IMR-90 (cell line): Measurements from ENCODE around the gene SHC2. TPM values are rescaled to one million over a fixed set of nuclear protein-coding genes. Genes with fewer than 3 reads are reported as not detected.

Source experiments
- ATAC-seq: fragments of 200-7000 bp; cut with Tn5 transposase; 2 replicates; pipeline ENCODE4 v1.9.1; 2020; ENCODE audit warnings: low read depth, mild to moderate bottlenecking, moderate library complexity
- BruUV-seq: library from RNA; stranded (reverse); fragments of 400-500 nt; replicated peaks from 2 replicates; lab custom pipeline; 2021; lab: Mats Ljungman, UMichigan
- CTCF ChIA-PET: fragments of 300-600 bp; formaldehyde crosslinking; extraction: SDS; loops from one replicate; lab custom pipeline; 2021; ENCODE audit warnings: antibody characterized with exemption; lab: Yijun Ruan, JAX
- POLR2A ChIA-PET: fragments of 300-600 bp; sonication (Branson Sonifier 250); formaldehyde crosslinking; loops from one replicate; lab custom pipeline; 2022; ENCODE audit warnings: antibody characterized with exemption; ENCODE audit not compliant: unreplicated experiment; lab: Charles Lee
- DNase-seq: peaks from one replicate; pipeline ENCODE4 v3.0.0; 2013
- H2AFZ ChIP-seq: replicated peaks from 2 replicates; pipeline ENCODE3; 2013; ENCODE audit warnings: low read length, mild to moderate bottlenecking; ENCODE audit not compliant: poor library complexity
- H2AK5ac ChIP-seq: 2 replicates; pipeline ENCODE4 v1.6.1; 2013; ENCODE audit warnings: low read depth, low read length, inconsistent platforms
- H2AK9ac ChIP-seq: replicated peaks from 2 replicates; pipeline ENCODE3; 2013; ENCODE audit warnings: mild to moderate bottlenecking, low read depth, low read length, moderate library complexity; ENCODE audit not compliant: poor library complexity
- H2BK120ac ChIP-seq: 2 replicates; pipeline ENCODE4 v1.6.1; 2013; ENCODE audit warnings: low read depth, low read length, inconsistent platforms
- H2BK15ac ChIP-seq: 3 replicates; pipeline ENCODE4 v1.6.1; 2013; ENCODE audit warnings: low read depth, low read length, inconsistent platforms
- H2BK20ac ChIP-seq: 2 replicates; pipeline ENCODE4 v1.6.1; 2013; ENCODE audit warnings: low read depth, mild to moderate bottlenecking, inconsistent platforms, low read length, moderate library complexity
- H2BK5ac ChIP-seq: 2 replicates; pipeline ENCODE4 v1.6.1; 2013; ENCODE audit warnings: mild to moderate bottlenecking, low read depth, low read length, inconsistent platforms; ENCODE audit not compliant: poor library complexity, severe bottlenecking
- H3K14ac ChIP-seq: replicated peaks from 2 replicates; pipeline ENCODE4 v1.6.1; 2013; ENCODE audit warnings: low read depth, low read length, inconsistent platforms
- H3K18ac ChIP-seq: 2 replicates; pipeline ENCODE4 v1.6.1; 2013; ENCODE audit warnings: low read depth, low read length, control low read depth
- H3K23ac ChIP-seq: 2 replicates; pipeline ENCODE4 v1.6.1; 2013; ENCODE audit warnings: low read depth, low read length, inconsistent platforms
- H3K27ac ChIP-seq: 2 replicates; pipeline ENCODE4 v1.5.1; 2013; ENCODE audit warnings: mild to moderate bottlenecking, control low read depth, low read length; ENCODE audit not compliant: insufficient read depth
- H3K27me3 ChIP-seq: 2 replicates; pipeline ENCODE4 v1.6.1; 2013; ENCODE audit warnings: low read length; ENCODE audit not compliant: control insufficient read depth, insufficient read depth
- H3K36me3 ChIP-seq: 2 replicates; pipeline ENCODE4 v1.6.1; 2013; ENCODE audit warnings: low read length, mixed read lengths; ENCODE audit not compliant: control insufficient read depth, insufficient read depth
- H3K4ac ChIP-seq: 2 replicates; pipeline ENCODE4 v1.6.1; 2013; ENCODE audit warnings: low read depth, low read length, inconsistent platforms
- H3K4me1 ChIP-seq: 2 replicates; pipeline ENCODE4 v1.6.1; 2013; ENCODE audit warnings: low read length, mixed read lengths; ENCODE audit not compliant: control insufficient read depth, insufficient read depth
- H3K4me2 ChIP-seq: 2 replicates; pipeline ENCODE4 v1.6.1; 2013; ENCODE audit warnings: low read depth, mild to moderate bottlenecking, control low read depth, low read length, moderate library complexity
- H3K4me3 ChIP-seq: 2 replicates; pipeline ENCODE4 v1.5.1; 2013; ENCODE audit warnings: low read depth, mild to moderate bottlenecking, control low read depth, low read length, moderate library complexity; ENCODE audit not compliant: insufficient read depth
- H3K56ac ChIP-seq: 2 replicates; pipeline ENCODE4 v1.6.1; 2013; ENCODE audit warnings: low read length, inconsistent platforms; ENCODE audit not compliant: insufficient read depth; ENCODE audit errors: extremely low read depth
- H3K79me1 ChIP-seq, 2 experiments: 2 replicates each; pipeline ENCODE4 v1.6.1; 2013; ENCODE audit warnings: low read length in 2 of 2, inconsistent platforms in 1 of 2, low read depth in 1 of 2
- H3K9ac ChIP-seq: 2 replicates; pipeline ENCODE4 v1.6.1; 2013; ENCODE audit warnings: low read depth, low read length, control low read depth
- H3K9me1 ChIP-seq: 2 replicates; pipeline ENCODE4 v1.6.1; 2013; ENCODE audit warnings: low read length, inconsistent platforms; ENCODE audit not compliant: insufficient read depth
- H3K9me3 ChIP-seq: 2 replicates; pipeline ENCODE4 v1.6.1; 2013; ENCODE audit warnings: low read length; ENCODE audit not compliant: control insufficient read depth, insufficient read depth
- H4K20me1 ChIP-seq: 2 replicates; pipeline ENCODE4 v1.6.1; 2013; ENCODE audit warnings: low read length, inconsistent platforms; ENCODE audit not compliant: insufficient read depth
- H4K5ac ChIP-seq: 2 replicates; pipeline ENCODE4 v1.6.1; 2013; ENCODE audit warnings: mild to moderate bottlenecking, low read depth, low read length, control low read depth
- H4K8ac ChIP-seq, 2 experiments: 2 replicates each; pipeline ENCODE4 v1.6.1; 2013; ENCODE audit warnings: low read depth in 2 of 2, low read length in 2 of 2, control low read depth in 1 of 2, inconsistent platforms in 1 of 2
- H4K91ac ChIP-seq: 2 replicates; pipeline ENCODE4 v1.6.1; 2013; ENCODE audit warnings: low read depth, low read length, inconsistent platforms; ENCODE audit not compliant: insufficient read depth
- BHLHE40 ChIP-seq: fragments of 150-350 bp; IDR thresholded peaks from 2 replicates; pipeline ENCODE4 v1.6.1; 2016; ENCODE audit warnings: mild to moderate bottlenecking, low read depth, low read length
- MAZ ChIP-seq: IDR thresholded peaks from 2 replicates; pipeline ENCODE4 v1.6.1; 2012; ENCODE audit warnings: low read depth, mild to moderate bottlenecking, low read length, improper control_type of control experiment, moderate library complexity, borderline replicate concordance
- MXI1 ChIP-seq: IDR thresholded peaks from 2 replicates; pipeline ENCODE4 v1.6.1; 2012; ENCODE audit warnings: low read depth, mild to moderate bottlenecking, low read length, moderate library complexity, borderline replicate concordance
- WGBS, 2 experiments: methylation state at CpG; one replicate each; pipeline versions ENCODE4 v1.1.5 to v1.1.7; 2013; ENCODE audit warnings: missing lambda C conversion rate in 2 of 2; ENCODE audit not compliant: insufficient read length in 1 of 2; ENCODE audit errors: extremely low coverage in 2 of 2; 5-methylcytosine and 5-hydroxymethylcytosine counted together
- dilution Hi-C: fragments of 300-500 bp; cut with HindIII; formaldehyde crosslinking; loops from one replicate; pipeline ENCODE4 v1.14.3; 2018; ENCODE audit warnings: low sequenced_read_pairs; ENCODE audit not compliant: unreplicated experiment
- in situ Hi-C: fragments of 300-500 bp; cut with MboI; formaldehyde crosslinking; loops from 3 replicates; pipeline ENCODE4 v1.14.3; 2019; ENCODE audit warnings: low sequenced_read_pairs, inconsistent platforms, mixed read lengths
- intact Hi-C: fragments of 100-400 bp; cut with micrococcal nuclease; formaldehyde crosslinking; loops from 2 replicates; pipeline ENCODE4 v1.10.0; 2022
- polyA plus RNA-seq, 3 experiments: library from polyadenylated mRNA; depleted of rRNA; stranded (reverse); fragments of >200 nt; gene quantifications; 2 replicates each; pipeline ENCODE4 v1.2.3, GENCODE V29; 2012; ENCODE audit warnings: low replicate concordance in 1 of 3
- total RNA-seq: library from RNA; depleted of rRNA; stranded (reverse); fragments of >200 nt; gene quantifications from 2 replicates; pipeline ENCODE4 v1.2.3, GENCODE V29; 2012
- TF ChIP-seq, protein P1 (sequence below): conservative IDR thresholded peaks from 2 replicates; pipeline ENCODE4 v1.5.1; 2012; ENCODE audit warnings: mild to moderate bottlenecking, low read depth, low read length, improper control_type of control experiment

The SHC2 gene
- total and polyA plus RNA-seq, 2 of the 4 experiments (the other 2 are of a cell fraction): 0.68 TPM; not detected in 1

GRCh38 chr19:474126-475078, 13.6 kb upstream of the SHC2 start:
- H3K4ac ChIP-seq: no peak overlapping the region
- no peak overlapping the region for H3K9ac ChIP-seq
- no peaks in the 10 kb centered on the region for H3K36me3 ChIP-seq
- H3K27ac ChIP-seq: no peak overlapping the region
- H3K4me3 ChIP-seq: no peak overlapping the region
- no peak for DNase-seq
- no peak overlapping the region for H3K18ac ChIP-seq
- WGBS, 2 experiments: 79% methylated on average over 37 of the region's 57 CpGs; no CpG with 5 or more reads in 1 of the 2 experiments
- peak overlapping the region; percentile 43 for H2AFZ ChIP-seq
- no peak overlapping the region for H4K5ac ChIP-seq
- no peak overlapping the region for H3K23ac ChIP-seq
- H3K4me1 ChIP-seq: peaks cover 3% of the 10 kb centered on the region; the same call in 1 of the 2 replicates
- ATAC-seq: no peak
- H3K27me3 ChIP-seq: peaks cover 5% of the 10 kb centered on the region; the same call in 1 of the 2 replicates
- no peaks in the 10 kb centered on the region for H3K79me1 ChIP-seq
- ChIA-PET CTCF (no interaction called here), POLR2A (no interaction called here)
- TF ChIP-seq BHLHE40 (no peak), MAZ (no peak), MXI1 (no peak)
- TF ChIP-seq, protein P1, sequence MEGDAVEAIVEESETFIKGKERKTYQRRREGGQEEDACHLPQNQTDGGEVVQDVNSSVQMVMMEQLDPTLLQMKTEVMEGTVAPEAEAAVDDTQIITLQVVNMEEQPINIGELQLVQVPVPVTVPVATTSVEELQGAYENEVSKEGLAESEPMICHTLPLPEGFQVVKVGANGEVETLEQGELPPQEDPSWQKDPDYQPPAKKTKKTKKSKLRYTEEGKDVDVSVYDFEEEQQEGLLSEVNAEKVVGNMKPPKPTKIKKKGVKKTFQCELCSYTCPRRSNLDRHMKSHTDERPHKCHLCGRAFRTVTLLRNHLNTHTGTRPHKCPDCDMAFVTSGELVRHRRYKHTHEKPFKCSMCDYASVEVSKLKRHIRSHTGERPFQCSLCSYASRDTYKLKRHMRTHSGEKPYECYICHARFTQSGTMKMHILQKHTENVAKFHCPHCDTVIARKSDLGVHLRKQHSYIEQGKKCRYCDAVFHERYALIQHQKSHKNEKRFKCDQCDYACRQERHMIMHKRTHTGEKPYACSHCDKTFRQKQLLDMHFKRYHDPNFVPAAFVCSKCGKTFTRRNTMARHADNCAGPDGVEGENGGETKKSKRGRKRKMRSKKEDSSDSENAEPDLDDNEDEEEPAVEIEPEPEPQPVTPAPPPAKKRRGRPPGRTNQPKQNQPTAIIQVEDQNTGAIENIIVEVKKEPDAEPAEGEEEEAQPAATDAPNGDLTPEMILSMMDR: no peak
- intact Hi-C loops (no loop called here), dilution Hi-C loops (no loop called here), in situ Hi-C loops (no loop called here)
- H2AK9ac ChIP-seq: no peak overlapping the region
- no peak overlapping the region for H2BK5ac ChIP-seq
- H4K20me1 ChIP-seq: no peaks in the 10 kb centered on the region
- H2BK20ac ChIP-seq: no peak overlapping the region
- H3K14ac ChIP-seq: no peak overlapping the region
- no peak overlapping the region for H2BK15ac ChIP-seq
- H3K9me3 ChIP-seq: no peaks in the 10 kb centered on the region
- no peaks in the 10 kb centered on the region for H3K9me1 ChIP-seq
- H4K8ac ChIP-seq: no peak overlapping the region
- no peak overlapping the region for H3K4me2 ChIP-seq
- BruUV-seq: no TSS peak
- H3K56ac ChIP-seq: no peak overlapping the region
- H2BK120ac ChIP-seq: no peak overlapping the region
- H4K91ac ChIP-seq: no peak overlapping the region
- H2AK5ac ChIP-seq: no peak overlapping the region
